H9 (cell line): ENCODE data around the gene STARD8. TPM values are rescaled to one million over a fixed set of nuclear protein-coding genes. Genes with fewer than 3 reads are reported as not detected.

Source experiments
- DNase-seq: peaks from one replicate; pipeline ENCODE4 v3.0.0-alpha.2; 2017
- H2AFZ ChIP-seq: one replicate; pipeline ENCODE4 v1.6.1; 2013; ENCODE audit warnings: mild to moderate bottlenecking, low read length, control low read depth, moderate library complexity
- H2AK5ac ChIP-seq: 2 replicates; pipeline ENCODE4 v1.6.1; 2013; ENCODE audit warnings: low read length, control low read depth, mixed read lengths; ENCODE audit not compliant: insufficient read length
- H2BK120ac ChIP-seq: one replicate; pipeline ENCODE4 v1.6.1; 2013; ENCODE audit warnings: low read depth, mild to moderate bottlenecking, low read length, control low read depth, inconsistent platforms; ENCODE audit not compliant: poor library complexity, severe bottlenecking
- H2BK12ac ChIP-seq: 2 replicates; pipeline ENCODE4 v1.6.1; 2013; ENCODE audit warnings: low read length, control low read depth, mixed read lengths, low read depth; ENCODE audit not compliant: insufficient read length
- H2BK15ac ChIP-seq: 2 replicates; pipeline ENCODE4 v1.6.1; 2013; ENCODE audit warnings: low read depth, low read length, control low read depth
- H2BK20ac ChIP-seq: one replicate; pipeline ENCODE4 v1.6.1; 2013; ENCODE audit warnings: low read depth, mild to moderate bottlenecking, low read length, control low read depth, inconsistent platforms; ENCODE audit not compliant: poor library complexity, severe bottlenecking
- H2BK5ac ChIP-seq: 2 replicates; pipeline ENCODE4 v1.6.1; 2013; ENCODE audit warnings: low read length, control low read depth, mixed read lengths; ENCODE audit not compliant: insufficient read length
- H3K14ac ChIP-seq: 2 replicates; pipeline ENCODE4 v1.6.1; 2013; ENCODE audit warnings: low read length, control low read depth; ENCODE audit not compliant: insufficient read depth
- H3K18ac ChIP-seq: 2 replicates; pipeline ENCODE4 v1.6.1; 2013; ENCODE audit warnings: low read depth, mild to moderate bottlenecking, mixed read lengths, low read length, control low read depth; ENCODE audit not compliant: insufficient read length
- H3K23ac ChIP-seq: 2 replicates; pipeline ENCODE4 v1.6.1; 2013; ENCODE audit warnings: low read length, control low read depth, mixed read lengths, low read depth; ENCODE audit not compliant: insufficient read length
- H3K23me2 ChIP-seq: 2 replicates; pipeline ENCODE4 v1.6.1; 2013; ENCODE audit warnings: low read depth, mild to moderate bottlenecking, mixed read lengths, low read length, control low read depth; ENCODE audit not compliant: insufficient read length, poor library complexity, severe bottlenecking
- H3K27ac ChIP-seq: 2 replicates; pipeline ENCODE4 v1.5.1; 2013; ENCODE audit warnings: low read length, control low read depth, mixed read lengths, low read depth; ENCODE audit not compliant: insufficient read length
- H3K27me3 ChIP-seq: 2 replicates; pipeline ENCODE4 v1.6.1; 2013; ENCODE audit warnings: low read length, control low read depth, inconsistent platforms; ENCODE audit not compliant: insufficient read depth
- H3K4ac ChIP-seq: 2 replicates; pipeline ENCODE4 v1.6.1; 2013; ENCODE audit warnings: low read depth, mild to moderate bottlenecking, control low read depth, inconsistent platforms, low read length, moderate library complexity
- H3K4me1 ChIP-seq: 2 replicates; pipeline ENCODE4 v1.6.1; 2013; ENCODE audit warnings: low read length, control low read depth, inconsistent platforms; ENCODE audit not compliant: insufficient read depth
- H3K4me2 ChIP-seq: 2 replicates; pipeline ENCODE4 v1.6.1; 2013; ENCODE audit warnings: low read length, control low read depth, mixed read lengths; ENCODE audit not compliant: insufficient read length, insufficient read depth
- H3K56ac ChIP-seq: 2 replicates; pipeline ENCODE4 v1.6.1; 2013; ENCODE audit warnings: low read depth, mild to moderate bottlenecking, mixed read lengths, low read length, control low read depth; ENCODE audit not compliant: insufficient read length
- H3K79me1 ChIP-seq: 2 replicates; pipeline ENCODE4 v1.6.1; 2013; ENCODE audit warnings: low read depth, mild to moderate bottlenecking, moderate library complexity, low read length, control low read depth, inconsistent platforms; ENCODE audit not compliant: insufficient read depth, poor library complexity, severe bottlenecking
- H3K79me2 ChIP-seq: 2 replicates; pipeline ENCODE4 v1.6.1; 2013; ENCODE audit warnings: low read length, control low read depth, inconsistent platforms; ENCODE audit not compliant: insufficient read depth
- H3K9ac ChIP-seq: 2 replicates; pipeline ENCODE4 v1.6.1; 2013; ENCODE audit warnings: low read length, control low read depth, mixed read lengths; ENCODE audit not compliant: insufficient read length; ENCODE audit errors: extremely low read depth
- H3K9me3 ChIP-seq: one replicate; pipeline ENCODE4 v1.6.1; 2013; ENCODE audit warnings: low read depth, low read length, inconsistent platforms; ENCODE audit not compliant: control insufficient read depth
- H3T11ph ChIP-seq: one replicate; pipeline ENCODE4 v1.6.1; 2013; ENCODE audit warnings: mild to moderate bottlenecking, low read length, control low read depth, inconsistent platforms
- H4K20me1 ChIP-seq: one replicate; pipeline ENCODE4 v1.6.1; 2013; ENCODE audit not compliant: control insufficient read depth, insufficient read length, insufficient read depth
- H4K5ac ChIP-seq: 2 replicates; pipeline ENCODE4 v1.6.1; 2013; ENCODE audit warnings: low read depth, mild to moderate bottlenecking, mixed read lengths, low read length, control low read depth; ENCODE audit not compliant: insufficient read length
- H4K8ac ChIP-seq: replicated peaks from 2 replicates; pipeline ENCODE4 v1.6.1; 2013; ENCODE audit warnings: low read length, control low read depth, mixed read lengths, low read depth; ENCODE audit not compliant: insufficient read length
- H4K91ac ChIP-seq: 2 replicates; pipeline ENCODE4 v1.6.1; 2013; ENCODE audit warnings: low read depth, mild to moderate bottlenecking, moderate library complexity, mixed read lengths, low read length, control low read depth; ENCODE audit not compliant: insufficient read length
- H3K27ac Mint-ChIP-seq, 3 experiments: 2 replicates in 2 of 3; 3 replicates in 1 of 3; pipeline ENCODE4 v1.8.0; 2020 to 2021; ENCODE audit warnings: mixed read lengths in 3 of 3, mild to moderate bottlenecking in 1 of 3, moderate library complexity in 1 of 3
- H3K27me3 Mint-ChIP-seq: 2 replicates; pipeline ENCODE4 v1.8.0; 2021; ENCODE audit warnings: low read depth, mild to moderate bottlenecking, moderate library complexity, mixed read lengths
- H3K36me3 Mint-ChIP-seq, 3 experiments: 2 replicates in 2 of 3; 3 replicates in 1 of 3; pipeline ENCODE4 v1.8.0; 2020 to 2021; ENCODE audit warnings: low read depth in 3 of 3, mixed read lengths in 3 of 3; ENCODE audit not compliant: insufficient read depth in 1 of 3
- H3K4me1 Mint-ChIP-seq, 2 experiments: 2 replicates each; pipeline ENCODE4 v1.8.0; 2020; ENCODE audit warnings: mixed read lengths in 2 of 2
- H3K4me3 Mint-ChIP-seq, 2 experiments: 2 replicates in 1 of 2; 3 replicates in 1 of 2; pipeline ENCODE4 v1.8.0; 2020 to 2021; ENCODE audit warnings: mild to moderate bottlenecking in 2 of 2, mixed read lengths in 2 of 2, moderate library complexity in 1 of 2
- H3K9me3 Mint-ChIP-seq, 2 experiments: 2 replicates in 1 of 2; 3 replicates in 1 of 2; pipeline ENCODE4 v1.8.0; 2020; ENCODE audit warnings: mild to moderate bottlenecking in 2 of 2, mixed read lengths in 2 of 2, moderate library complexity in 1 of 2
- CTCF ChIP-seq: fragments of 200-600 bp; sonication (generic); conservative IDR thresholded peaks from 3 replicates; pipeline ENCODE4 v1.8.0; 2021; ENCODE audit warnings: antibody characterized with exemption, mild to moderate bottlenecking
- WGBS: extraction: QIAGEN DNeasy Blood & Tissue Kit; methylation state at CpG from one replicate; pipeline ENCODE4 v1.1.7; 2013; ENCODE audit warnings: missing lambda C conversion rate, low lambda C conversion rate, mixed read lengths; ENCODE audit not compliant: insufficient read length; ENCODE audit errors: extremely low coverage; 5-methylcytosine and 5-hydroxymethylcytosine counted together
- total RNA-seq: library from RNA; stranded (reverse); gene quantifications from 2 replicates; pipeline ENCODE4 v1.2.1, GENCODE V29; 2021

The STARD8 gene
- total RNA-seq, 1 experiment from 2014 or later = 0.52 TPM

GRCh38 chrX:68665502-68665901, 18.0 kb downstream of the STARD8 start:
- H3K9me3 Mint-ChIP-seq = peaks cover 79 to 81% of the 10 kb centered on the region in 2 experiments
- no peaks in the 10 kb centered on the region for H3K79me1 ChIP-seq
- no peak overlapping the region for H3K23ac ChIP-seq
- peaks cover 48% of the 10 kb centered on the region for H3K9me3 ChIP-seq
- H3K27me3 ChIP-seq = no peaks in the 10 kb centered on the region
- peaks cover 0 to 6% (median 0%) of the 10 kb centered on the region in 3 experiments; a peak in 2 of 7 replicates for H3K36me3 Mint-ChIP-seq
- no peak overlapping the region for H2AK5ac ChIP-seq
- peaks cover 7 to 11% of the 10 kb centered on the region in 2 experiments; a peak in 3 of 4 replicates for H3K4me1 Mint-ChIP-seq
- H2BK120ac ChIP-seq = no peak overlapping the region
- no peak overlapping the region for H3K18ac ChIP-seq
- H3K9ac ChIP-seq = no peak overlapping the region
- H2BK15ac ChIP-seq = no peak overlapping the region
- DNase-seq = no peak
- no peak overlapping the region for H3K27ac ChIP-seq
- H3K27me3 Mint-ChIP-seq = 0 out of 2 replicates have a peak, but pooled peaks cover under 1% of the 10 kb centered on the region
- H3T11ph ChIP-seq = no peak overlapping the region
- no peak overlapping the region for H2BK5ac ChIP-seq
- no peak overlapping the region for H2BK20ac ChIP-seq
- no peak overlapping the region for H3K4me3 Mint-ChIP-seq
- no peak overlapping the region for H3K4me2 ChIP-seq
- no peaks in the 10 kb centered on the region for H3K4me1 ChIP-seq
- peak overlapping the region in 1 of 3 experiments; percentile 49; a peak in 1 of 7 replicates for H3K27ac Mint-ChIP-seq
- no peak overlapping the region for H4K91ac ChIP-seq
- peak; percentile 53 for TF ChIP-seq CTCF
- H4K20me1 ChIP-seq = no peaks in the 10 kb centered on the region
- no peak overlapping the region for H4K5ac ChIP-seq
- H3K14ac ChIP-seq = no peak overlapping the region
- no peak overlapping the region for H2AFZ ChIP-seq
- no peaks in the 10 kb centered on the region for H3K23me2 ChIP-seq
- no CpG with 5 or more reads among the region's 9 CpGs for WGBS
- no peak overlapping the region for H4K8ac ChIP-seq
- H2BK12ac ChIP-seq = no peak overlapping the region
- H3K4ac ChIP-seq = no peak overlapping the region
- no peak overlapping the region for H3K56ac ChIP-seq
- H3K79me2 ChIP-seq = no peaks in the 10 kb centered on the region
